ENCODE data around the gene SOX6. TPM values are rescaled to one million over a fixed set of nuclear protein-coding genes. Genes with fewer than 3 reads are reported as not detected.

Gene SOX6
- total and polyA plus RNA-seq, 5 experiments from 2014 or later = 0.26 TPM; not detected in 4

DNA sequence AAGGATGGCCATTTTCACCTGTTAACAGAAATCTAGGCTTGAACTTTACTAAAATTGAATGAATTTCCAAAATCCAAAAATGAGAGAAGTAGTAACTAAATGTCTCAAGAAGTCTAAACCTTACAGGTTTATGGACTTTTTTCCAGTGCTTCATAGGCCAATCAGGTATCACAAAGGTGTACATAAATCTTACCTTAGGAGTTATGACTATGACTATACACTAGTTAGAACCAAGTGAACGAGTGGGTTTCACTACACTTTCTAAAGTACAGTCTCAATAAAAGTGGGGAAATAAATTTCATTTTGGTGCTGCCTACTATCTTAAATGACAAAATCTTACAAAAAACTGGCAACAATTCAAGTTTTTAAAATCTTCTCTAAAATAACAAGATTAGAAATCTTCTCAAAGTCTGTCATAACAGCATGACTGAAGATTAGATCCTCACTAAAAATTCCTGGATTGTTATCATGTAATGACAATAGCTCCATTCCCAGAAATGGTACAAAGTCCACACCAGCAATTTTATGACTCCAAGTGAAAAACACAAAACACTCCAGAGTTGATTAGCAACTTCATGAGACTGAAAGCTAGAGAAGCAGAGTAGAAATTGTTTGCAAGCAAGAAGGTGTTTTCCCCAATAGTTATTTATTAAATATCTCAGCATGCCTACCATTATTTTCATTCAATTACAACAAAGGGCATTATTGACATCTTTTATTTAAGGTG is 20.9 kb downstream of the SOX6 start:
- Mint-ChIP-seq H3K4me1 (no peaks in the 10 kb centered on the region), H3K9me3 (peaks cover 0 to 22% (median 2%) of the 10 kb centered on the region in 9 donors), H3K4me3 (no peak overlapping the region), H3K36me3 (no peaks in the 10 kb centered on the region), H3K27me3 (no peaks in the 10 kb centered on the region), H3K27ac (no peak overlapping the region)
- no peak for DNase-seq
- POLR2A ChIA-PET = no interaction called here
- no peak for ATAC-seq

DNA sequence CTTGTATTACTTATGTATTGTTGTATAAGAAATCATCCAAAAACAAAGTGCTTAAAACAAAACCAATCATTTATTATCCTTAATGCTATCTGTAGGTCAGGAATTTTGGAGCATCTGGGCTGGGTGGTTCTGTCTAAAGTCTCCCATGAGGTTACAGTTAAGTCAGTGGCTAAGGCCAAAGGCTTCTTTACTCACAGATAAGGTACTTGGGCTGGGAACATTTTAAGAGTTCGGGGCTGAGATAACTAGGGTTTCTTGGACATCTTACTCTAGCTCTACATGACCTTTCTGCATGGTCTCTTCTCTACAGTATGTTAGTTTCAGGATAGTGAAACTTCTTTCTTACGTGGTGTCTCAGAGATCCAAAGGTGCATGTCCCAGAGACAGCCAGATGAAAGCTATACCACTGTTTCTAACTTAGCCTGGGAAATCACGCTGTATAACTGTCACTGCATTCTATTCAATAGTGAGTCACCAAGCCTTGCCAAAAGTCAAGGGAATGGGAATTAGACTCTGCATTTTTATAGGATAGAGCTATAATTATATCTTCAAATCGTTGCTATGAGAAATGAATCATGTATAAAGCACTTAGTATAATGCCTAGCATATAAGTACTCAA is 29.6 kb downstream of the SOX6 start:
- Mint-ChIP-seq H3K9me3 (peaks cover 0 to 17% (median 2%) of the 10 kb centered on the region in 9 donors), H3K27ac (no peak overlapping the region), H3K27me3 (peaks cover 0 to 1% (median 0%) of the 10 kb centered on the region in 5 donors), H3K4me1 (no peaks in the 10 kb centered on the region), H3K36me3 (no peaks in the 10 kb centered on the region), H3K4me3 (no peak overlapping the region)
- POLR2A ChIA-PET = no interaction called here
- ATAC-seq = no peak
- no peak for DNase-seq

DNA sequence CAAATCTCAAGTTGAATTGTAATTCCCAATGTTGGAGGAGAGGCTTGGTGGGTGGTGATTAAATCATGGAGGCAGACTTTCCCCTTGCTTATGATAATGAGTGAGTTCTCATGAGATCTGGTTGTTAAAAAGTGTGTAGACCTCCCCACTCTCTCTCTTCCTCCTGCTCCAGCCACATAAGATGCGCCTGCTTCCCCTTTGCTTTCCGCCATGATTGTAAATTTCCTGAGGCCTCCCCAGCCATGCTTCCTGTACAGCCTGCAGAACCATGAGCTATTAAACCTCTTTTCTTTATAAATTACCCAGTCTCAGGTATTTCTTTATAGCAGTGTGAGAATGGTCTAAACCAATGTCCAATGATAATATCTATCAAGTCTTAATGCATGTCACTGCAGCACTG is 34.2 kb downstream of the SOX6 start:
- no peak for ATAC-seq
- H3K27ac Mint-ChIP-seq = no peak overlapping the region
- H3K27me3 Mint-ChIP-seq = peaks cover 0 to 1% (median 0%) of the 10 kb centered on the region in 5 donors
- H3K4me1 Mint-ChIP-seq = no peaks in the 10 kb centered on the region
- H3K36me3 Mint-ChIP-seq = no peaks in the 10 kb centered on the region
- peaks cover 0 to 17% (median 2%) of the 10 kb centered on the region in 9 donors for H3K9me3 Mint-ChIP-seq
- POLR2A ChIA-PET = no interaction called here
- no peak overlapping the region for H3K4me3 Mint-ChIP-seq
- no peak for DNase-seq

DNA sequence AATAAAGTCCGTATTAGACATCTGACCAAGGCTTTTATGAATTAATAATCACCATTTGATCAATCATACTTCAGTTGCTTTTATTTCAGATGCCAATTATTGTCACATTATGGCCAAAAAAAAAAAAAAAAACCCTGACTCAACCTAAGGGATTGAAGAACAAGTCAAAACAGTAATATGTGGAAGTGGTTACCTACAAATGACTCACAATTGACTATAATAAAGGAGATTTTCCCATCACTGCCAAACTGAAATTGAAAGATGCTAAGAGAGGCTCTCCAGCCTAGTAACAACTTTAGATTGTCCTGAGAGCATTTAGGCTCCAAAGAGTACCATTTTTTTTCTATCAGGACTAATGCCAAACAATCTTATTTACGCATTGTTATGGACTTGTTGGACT is 35.2 kb downstream of the SOX6 start:
- no peak overlapping the region for H3K27ac Mint-ChIP-seq
- peaks cover 0 to 17% (median 2%) of the 10 kb centered on the region in 9 donors for H3K9me3 Mint-ChIP-seq
- H3K36me3 Mint-ChIP-seq = no peaks in the 10 kb centered on the region
- H3K4me3 Mint-ChIP-seq = no peak overlapping the region
- DNase-seq = no peak
- POLR2A ChIA-PET = no interaction called here
- H3K27me3 Mint-ChIP-seq = peaks cover 0 to 1% (median 0%) of the 10 kb centered on the region in 5 donors
- H3K4me1 Mint-ChIP-seq = no peaks in the 10 kb centered on the region
- ATAC-seq = no peak

DNA sequence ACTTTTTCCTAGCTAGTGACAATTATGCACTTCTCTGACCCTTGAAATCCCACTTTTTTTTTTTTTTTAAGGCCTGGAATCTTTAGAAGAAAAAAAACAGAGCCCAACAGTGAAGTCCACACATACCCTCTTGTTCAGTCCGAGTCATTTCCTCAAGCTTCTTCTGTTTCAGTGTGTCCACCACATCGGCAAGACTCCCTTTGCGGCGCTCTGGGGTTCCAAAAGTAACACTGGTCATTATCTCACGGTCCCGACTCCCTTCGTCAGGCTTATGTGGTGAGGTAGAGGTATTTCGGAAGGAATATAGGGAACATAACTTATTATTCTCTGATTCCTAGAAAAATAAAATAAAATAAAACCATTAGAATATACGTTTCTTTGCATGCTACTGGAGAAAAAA is 38.0 kb downstream of the SOX6 start:
- H3K9me3 Mint-ChIP-seq = peaks cover 0 to 11% (median under 1%) of the 10 kb centered on the region in 9 donors
- H3K4me1 Mint-ChIP-seq = no peaks in the 10 kb centered on the region
- no peaks in the 10 kb centered on the region for H3K36me3 Mint-ChIP-seq
- DNase-seq (no peak), ATAC-seq (no peak)
- no peaks in the 10 kb centered on the region for H3K27me3 Mint-ChIP-seq
- H3K27ac Mint-ChIP-seq = no peak overlapping the region
- H3K4me3 Mint-ChIP-seq = no peak overlapping the region
- POLR2A ChIA-PET = no interaction called here

DNA sequence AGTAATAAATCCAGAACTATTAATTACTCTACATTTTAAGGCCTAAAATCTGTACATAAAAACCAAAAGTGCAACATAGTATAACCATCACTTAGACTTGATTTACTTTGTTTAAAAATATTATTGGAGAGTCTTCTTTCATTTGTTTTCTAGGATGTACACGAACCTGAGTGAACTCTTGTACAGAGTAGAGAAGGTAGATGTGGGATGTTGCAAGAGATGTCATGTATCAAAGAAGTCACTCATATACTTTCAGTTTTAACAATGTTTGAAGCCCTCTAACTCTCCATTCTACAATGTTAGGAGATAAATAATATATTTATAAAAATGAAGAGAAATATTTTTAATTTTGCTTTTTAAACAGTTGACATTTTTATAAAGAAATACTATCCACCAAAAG is 38.6 kb downstream of the SOX6 start:
- H3K36me3 Mint-ChIP-seq = no peaks in the 10 kb centered on the region
- DNase-seq (no peak), ATAC-seq (no peak)
- POLR2A ChIA-PET = no interaction called here
- H3K27me3 Mint-ChIP-seq = no peaks in the 10 kb centered on the region
- H3K9me3 Mint-ChIP-seq = peaks cover 0 to 11% (median 0%) of the 10 kb centered on the region in 9 donors
- no peak overlapping the region for H3K27ac Mint-ChIP-seq
- H3K4me3 Mint-ChIP-seq = no peak overlapping the region
- no peaks in the 10 kb centered on the region for H3K4me1 Mint-ChIP-seq

DNA sequence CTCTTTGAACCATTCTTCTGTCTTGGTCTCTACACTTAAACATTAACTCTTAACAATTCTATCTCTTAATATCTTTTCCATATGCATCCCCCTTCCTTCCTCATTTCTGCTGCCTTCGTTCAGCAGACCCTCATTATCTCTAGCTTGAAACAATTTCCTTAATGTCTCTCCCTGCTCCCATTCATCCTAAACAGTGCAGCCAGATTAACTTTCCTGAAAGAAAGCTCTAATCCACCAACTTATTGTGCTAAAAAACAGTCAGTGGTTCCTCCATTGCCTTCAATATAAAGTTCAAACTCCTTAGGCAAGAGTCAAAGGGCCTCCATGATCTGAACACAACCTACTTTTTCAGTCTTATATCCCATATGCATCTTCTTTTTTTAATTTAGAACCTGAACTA is 42.5 kb downstream of the SOX6 start:
- POLR2A ChIA-PET = no interaction called here
- ATAC-seq (no peak), DNase-seq (no peak)
- Mint-ChIP-seq H3K4me1 (no peaks in the 10 kb centered on the region), H3K27me3 (no peaks in the 10 kb centered on the region), H3K9me3 (peaks cover 0 to 7% (median 0%) of the 10 kb centered on the region in 9 donors), H3K36me3 (no peaks in the 10 kb centered on the region), H3K4me3 (no peak overlapping the region), H3K27ac (no peak overlapping the region)

DNA sequence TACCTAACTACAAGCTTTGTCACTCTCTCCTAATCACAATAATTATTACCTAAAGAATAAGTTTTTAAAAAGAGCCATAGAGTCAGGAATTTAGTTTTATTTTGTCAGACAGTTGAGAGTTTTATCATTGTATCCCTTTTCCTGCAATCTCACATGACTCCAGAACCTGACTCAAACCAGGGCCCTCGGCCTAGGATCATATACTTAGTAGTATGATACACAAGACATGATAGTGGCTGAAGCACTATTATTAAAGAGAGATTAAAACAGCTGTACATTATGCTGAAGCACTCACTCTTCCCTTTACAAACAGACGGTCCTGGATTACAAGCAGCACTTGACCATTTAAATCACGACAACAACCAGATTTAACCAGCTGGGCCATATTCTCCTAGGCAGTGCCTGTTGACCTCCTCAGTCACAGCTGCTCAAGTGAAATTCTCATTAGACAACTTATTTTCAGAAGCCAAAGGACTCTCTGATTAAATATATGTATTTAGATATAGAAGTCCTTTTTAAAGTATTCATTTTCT is 44.0 kb downstream of the SOX6 start:
- Mint-ChIP-seq H3K4me1 (no peaks in the 10 kb centered on the region), H3K36me3 (no peaks in the 10 kb centered on the region), H3K27ac (no peak overlapping the region), H3K27me3 (no peaks in the 10 kb centered on the region), H3K4me3 (no peak overlapping the region), H3K9me3 (peaks cover 0 to 9% (median 0%) of the 10 kb centered on the region in 9 donors)
- DNase-seq = no peak
- ATAC-seq = no peak
- POLR2A ChIA-PET = no interaction called here

DNA sequence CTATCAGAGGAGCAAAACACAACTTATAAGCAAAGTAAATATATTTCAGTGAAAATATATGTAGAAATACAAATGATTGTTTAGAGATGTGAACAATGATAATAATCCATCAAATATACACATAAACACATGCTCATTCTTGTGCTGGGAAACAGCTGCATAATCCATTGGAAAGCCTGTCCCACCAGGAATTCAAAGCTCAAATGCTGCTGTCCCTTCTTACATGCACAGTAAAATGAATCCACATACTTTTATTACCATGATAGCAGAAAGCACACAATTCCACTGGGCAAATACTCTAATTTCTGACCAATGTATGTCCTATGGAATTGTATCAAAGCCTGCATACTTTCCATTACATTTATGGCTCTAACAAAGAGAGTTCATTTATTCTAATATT is 44.5 kb downstream of the SOX6 start:
- no peaks in the 10 kb centered on the region for H3K27me3 Mint-ChIP-seq
- H3K27ac Mint-ChIP-seq = no peak overlapping the region
- no peaks in the 10 kb centered on the region for H3K4me1 Mint-ChIP-seq
- H3K9me3 Mint-ChIP-seq = peaks cover 0 to 11% (median 0%) of the 10 kb centered on the region in 9 donors
- DNase-seq (no peak), ATAC-seq (no peak)
- H3K4me3 Mint-ChIP-seq = no peak overlapping the region
- no peaks in the 10 kb centered on the region for H3K36me3 Mint-ChIP-seq
- POLR2A ChIA-PET = no interaction called here

DNA sequence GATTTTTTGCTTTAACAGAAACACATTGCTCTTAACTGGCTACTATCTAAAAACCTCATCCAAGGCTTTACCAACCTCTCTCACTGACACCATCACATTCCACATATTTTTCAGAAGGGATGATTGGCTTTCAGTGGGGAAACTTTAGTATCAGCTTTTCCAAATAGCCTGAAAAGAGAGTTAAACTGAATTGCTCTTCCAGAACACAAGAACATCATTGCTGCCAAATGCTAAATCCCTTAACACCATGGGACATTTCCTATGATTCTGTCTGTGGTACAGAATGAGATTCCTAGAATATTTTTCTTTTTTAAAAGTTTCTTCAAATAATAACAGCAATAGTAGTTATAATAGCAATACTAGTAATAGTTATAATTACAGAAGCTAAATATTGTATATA is 45.4 kb downstream of the SOX6 start:
- Mint-ChIP-seq H3K27ac (no peak overlapping the region), H3K27me3 (no peaks in the 10 kb centered on the region), H3K4me1 (no peaks in the 10 kb centered on the region), H3K4me3 (no peak overlapping the region), H3K36me3 (no peaks in the 10 kb centered on the region), H3K9me3 (peaks cover 0 to 11% (median 1%) of the 10 kb centered on the region in 9 donors)
- ATAC-seq = no peak
- DNase-seq = no peak
- POLR2A ChIA-PET = no interaction called here

DNA sequence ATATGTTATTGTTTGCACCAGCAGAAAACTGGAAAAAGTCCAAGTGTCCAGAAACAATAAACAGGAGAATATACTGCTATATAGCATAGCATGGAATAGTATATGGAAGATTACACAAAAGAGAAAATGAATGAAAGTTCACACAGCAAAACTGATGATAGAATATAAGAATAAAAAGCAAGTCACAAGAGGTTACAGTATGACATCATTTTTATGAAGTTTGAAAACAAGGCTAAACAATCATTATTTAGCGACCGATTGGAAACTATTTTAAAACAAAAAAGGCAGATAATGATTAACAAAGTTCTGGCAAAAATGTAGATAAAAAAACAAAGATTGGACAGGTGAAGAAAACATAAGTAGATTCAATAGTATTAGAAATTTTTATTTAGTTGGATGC is 47.1 kb downstream of the SOX6 start:
- no peak for ATAC-seq
- no peak for DNase-seq
- Mint-ChIP-seq H3K4me1 (no peaks in the 10 kb centered on the region), H3K27me3 (no peaks in the 10 kb centered on the region), H3K4me3 (no peak overlapping the region), H3K27ac (no peak overlapping the region), H3K9me3 (peaks cover 0 to 11% (median 1%) of the 10 kb centered on the region in 9 donors), H3K36me3 (no peaks in the 10 kb centered on the region)
- POLR2A ChIA-PET = no interaction called here

DNA sequence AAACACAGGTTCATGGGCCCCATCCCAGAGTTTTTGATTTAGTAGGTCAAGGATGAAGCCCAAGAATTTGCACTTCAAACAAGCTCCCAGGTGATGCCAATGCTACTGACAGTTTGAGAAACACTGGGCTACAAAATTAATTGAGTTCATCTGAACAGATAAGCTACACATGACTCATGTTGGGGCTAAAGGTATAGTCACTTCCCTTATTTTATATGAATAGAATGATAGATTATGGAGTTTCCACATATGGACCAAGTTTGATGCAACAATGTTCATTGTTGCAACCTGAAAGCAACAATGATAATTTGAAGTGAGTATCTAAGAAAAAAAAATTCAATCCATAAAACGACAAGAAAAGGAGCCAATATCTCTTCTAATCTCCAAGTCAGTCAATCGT is 54.9 kb downstream of the SOX6 start:
- H3K36me3 Mint-ChIP-seq = no peaks in the 10 kb centered on the region
- H3K4me1 Mint-ChIP-seq = no peaks in the 10 kb centered on the region
- H3K27ac Mint-ChIP-seq = no peak overlapping the region
- POLR2A ChIA-PET = no interaction called here
- H3K9me3 Mint-ChIP-seq = peaks cover 0 to 19% (median 2%) of the 10 kb centered on the region in 9 donors
- no peak overlapping the region for H3K4me3 Mint-ChIP-seq
- no peak for DNase-seq
- no peak for ATAC-seq
- H3K27me3 Mint-ChIP-seq = no peaks in the 10 kb centered on the region

DNA sequence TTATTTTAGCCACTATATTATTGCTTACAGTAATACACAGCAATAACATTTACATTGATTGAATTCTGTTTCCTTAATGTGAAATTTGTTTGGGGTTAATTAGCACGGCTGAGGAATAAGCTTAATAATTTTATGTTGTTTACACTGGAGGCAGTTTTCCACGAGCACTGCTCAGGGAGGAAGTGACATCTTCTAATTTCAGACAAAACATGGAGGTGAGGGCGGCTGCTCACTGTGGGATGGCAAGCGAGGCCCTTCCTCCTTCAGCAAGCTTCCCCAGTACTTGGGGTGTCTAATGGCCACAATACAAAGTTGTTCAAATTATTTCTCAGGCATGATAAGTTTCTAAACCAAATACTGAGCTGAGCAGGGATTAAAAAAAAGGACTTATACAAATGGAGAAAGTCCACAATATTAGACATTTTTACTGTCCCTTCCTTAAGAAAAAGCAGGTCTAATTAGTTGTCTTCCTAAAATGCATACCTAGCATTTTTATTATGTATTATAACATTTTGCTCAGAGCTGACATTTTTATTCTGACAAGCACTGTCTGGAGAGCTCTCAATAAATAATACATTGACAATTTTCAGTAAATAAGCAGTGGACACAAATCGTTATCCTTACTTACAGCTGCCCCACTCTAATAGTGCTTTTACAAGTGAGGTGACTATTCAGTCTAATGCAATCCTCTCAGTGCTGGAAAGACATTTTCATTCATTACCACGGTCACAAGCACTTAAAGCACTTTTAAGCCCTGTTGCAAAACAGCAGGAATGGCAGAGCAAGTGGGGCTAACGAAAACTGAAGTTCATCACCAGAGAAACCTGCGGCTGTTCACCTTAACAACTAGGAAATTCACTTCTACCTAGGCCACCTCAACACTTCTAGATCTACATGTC is 56.2 kb downstream of the SOX6 start:
- H3K9me3 Mint-ChIP-seq = peaks cover 0 to 19% (median 2%) of the 10 kb centered on the region in 9 donors
- H3K27ac Mint-ChIP-seq = no peak overlapping the region
- H3K36me3 Mint-ChIP-seq = no peaks in the 10 kb centered on the region
- H3K27me3 Mint-ChIP-seq = no peaks in the 10 kb centered on the region
- POLR2A ChIA-PET = no interaction called here
- no peak for DNase-seq
- H3K4me3 Mint-ChIP-seq = no peak overlapping the region
- no peak for ATAC-seq
- no peaks in the 10 kb centered on the region for H3K4me1 Mint-ChIP-seq

Data from naive thymus-derived CD8-positive, alpha-beta T cell (primary cell).